K562 (cell line): Measurements from ENCODE around the gene FOXR1. TPM values are rescaled to one million over a fixed set of nuclear protein-coding genes. Genes with fewer than 3 reads are reported as not detected.

Source experiments
- IRF2 ChIP-seq: sonication (generic); formaldehyde crosslinking; IDR thresholded peaks from 2 replicates; pipeline ENCODE4 v1.8.1; 2022; ENCODE audit warnings: mild to moderate bottlenecking, missing genetic modification reagents
- PTBP1 ChIP-seq: fragments of 200-400 bp; formaldehyde crosslinking; IDR thresholded peaks from 2 replicates; pipeline ENCODE4 v1.6.1; 2017; ENCODE audit warnings: low read depth, low read length
- RAD21 ChIP-seq, 2 experiments: fragments of 250-450 bp in 1 of 2; fragments of 450-650 bp in 1 of 2; sonication (Bioruptor Pico) in 1 of 2; formaldehyde crosslinking in 1 of 2; IDR thresholded peaks in 1 of 2; conservative IDR thresholded peaks in 1 of 2; 2 replicates each; pipeline versions ENCODE4 v1.4.0 to v1.8.0; 2020 to 2022; ENCODE audit warnings: mild to moderate bottlenecking in 2 of 2, moderate library complexity in 1 of 2
- ZNF133 ChIP-seq: fragments of 250-450 bp; sonication (Bioruptor Pico); IDR thresholded peaks from 2 replicates; pipeline ENCODE4 v1.4.0; 2020; ENCODE audit warnings: mild to moderate bottlenecking
- ZNF551 ChIP-seq: fragments of 250-450 bp; sonication (Bioruptor Pico); IDR thresholded peaks from 2 replicates; pipeline ENCODE4 v1.5.0; 2021; ENCODE audit warnings: mild to moderate bottlenecking, moderate library complexity
- ZNF764 ChIP-seq: fragments of 250-450 bp; sonication (Bioruptor Pico); IDR thresholded peaks from 2 replicates; pipeline ENCODE4 v1.4.0; 2020; ENCODE audit warnings: low read depth, mild to moderate bottlenecking, moderate library complexity
- polyA plus RNA-seq, 8 experiments: library from polyadenylated mRNA; depleted of rRNA in 4 of 8; stranded (reverse) in 5 of 8; unstranded in 3 of 8; fragments of >200 nt; fragmentation: Nextera tagmentation in 2 of 8; fragmentation: Illumina TruSeq in 1 of 8; extraction: Ambion mirVana in 2 of 8; extraction: Trizol in 1 of 8; gene quantifications; 2 replicates each; pipeline versions ENCODE4 v1.2.1 to v1.2.3, GENCODE V29; 2011 to 2014; ENCODE audit warnings: inconsistent platforms in 1 of 8, missing spikeins in 1 of 8
- total RNA-seq, 7 experiments: library from RNA; depleted of rRNA in 6 of 7; stranded (reverse); fragments of >200 nt in 6 of 7; fragmentation: Illumina TruSeq in 2 of 7; extraction: Trizol in 2 of 7; gene quantifications; 2 replicates each; pipeline versions ENCODE4 v1.2.1 to v1.2.3, GENCODE V29; 2011 to 2021; ENCODE audit warnings: low replicate concordance in 1 of 7
- TF ChIP-seq, protein P1 (sequence below): fragments of 450-650 bp; IDR thresholded peaks from one replicate; pipeline ENCODE4 v1.6.1; 2018; ENCODE audit warnings: mild to moderate bottlenecking, moderate library complexity; ENCODE audit not compliant: partially characterized antibody
- TF ChIP-seq, protein P2 (sequence below), 2 experiments: fragments of 450-650 bp; IDR thresholded peaks; 2 replicates each; pipeline ENCODE4 v1.6.1; 2018; ENCODE audit warnings: mild to moderate bottlenecking in 2 of 2, low read depth in 1 of 2; ENCODE audit not compliant: partially characterized antibody in 2 of 2
- TF ChIP-seq, protein P3 (sequence below): fragments of 450-650 bp; formaldehyde crosslinking; IDR thresholded peaks from 2 replicates; pipeline ENCODE4 v1.4.0; 2022; ENCODE audit warnings: missing genetic modification characterization
- TF ChIP-seq, protein P4 (sequence below): sonication (generic); formaldehyde crosslinking; IDR thresholded peaks from 2 replicates; pipeline ENCODE4 v1.8.0; 2022; ENCODE audit warnings: mild to moderate bottlenecking, missing genetic modification reagents
- TF ChIP-seq, protein P5 (sequence below): sonication (generic); formaldehyde crosslinking; IDR thresholded peaks from 2 replicates; pipeline ENCODE4 v1.8.0; 2022; ENCODE audit warnings: missing genetic modification reagents, mild to moderate bottlenecking, borderline replicate concordance

The FOXR1 gene
- total and polyA plus RNA-seq, 9 of the 15 experiments (the other 6 are each of a cell fraction or from before 2014, with no cell fraction given), result not detected

DNA sequence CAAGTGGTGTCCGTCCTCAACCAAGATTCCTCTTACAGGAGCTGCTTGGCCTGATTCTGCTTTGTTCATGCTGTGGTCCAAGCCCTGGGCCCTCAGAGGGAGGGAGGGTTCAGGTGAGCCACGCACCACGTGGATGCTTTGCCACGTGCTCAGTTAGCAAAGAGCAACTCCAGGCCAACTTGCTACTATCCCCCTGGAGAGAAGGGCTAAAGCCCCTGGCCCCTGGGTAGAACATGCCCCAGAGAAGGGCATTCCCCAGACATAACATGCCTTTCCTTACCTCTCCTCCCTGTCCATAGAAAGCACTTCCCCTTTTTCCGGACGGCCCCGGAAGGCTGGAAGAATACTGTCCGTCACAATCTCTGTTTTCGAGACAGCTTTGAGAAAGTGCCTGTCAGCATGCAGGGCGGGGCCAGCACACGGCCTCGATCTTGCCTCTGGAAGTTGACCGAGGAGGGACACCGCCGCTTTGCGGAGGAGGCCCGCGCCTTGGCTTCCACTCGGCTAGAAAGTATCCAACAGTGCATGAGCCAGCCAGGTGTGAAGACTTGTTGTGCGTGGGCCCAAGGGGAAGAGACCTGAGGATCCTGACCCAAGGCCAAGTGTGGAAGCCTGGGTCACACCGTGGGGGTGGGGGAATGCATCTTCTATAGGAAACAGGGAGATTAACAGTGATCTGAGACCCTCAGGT, 8.8 kb downstream of the FOXR1 start (continued):
- TF ChIP-seq RAD21 (CRISPR knock-in tag; conservative IDR thresholded peaks at IDR 0.05 in 1 of 2, IDR thresholded peaks at IDR 0.05 in 1 of 2), result peak in 1 of 2 experiments; percentile 54; a peak in 3 of 4 replicates
- no peak for TF ChIP-seq IRF2
- TF ChIP-seq, protein P1, sequence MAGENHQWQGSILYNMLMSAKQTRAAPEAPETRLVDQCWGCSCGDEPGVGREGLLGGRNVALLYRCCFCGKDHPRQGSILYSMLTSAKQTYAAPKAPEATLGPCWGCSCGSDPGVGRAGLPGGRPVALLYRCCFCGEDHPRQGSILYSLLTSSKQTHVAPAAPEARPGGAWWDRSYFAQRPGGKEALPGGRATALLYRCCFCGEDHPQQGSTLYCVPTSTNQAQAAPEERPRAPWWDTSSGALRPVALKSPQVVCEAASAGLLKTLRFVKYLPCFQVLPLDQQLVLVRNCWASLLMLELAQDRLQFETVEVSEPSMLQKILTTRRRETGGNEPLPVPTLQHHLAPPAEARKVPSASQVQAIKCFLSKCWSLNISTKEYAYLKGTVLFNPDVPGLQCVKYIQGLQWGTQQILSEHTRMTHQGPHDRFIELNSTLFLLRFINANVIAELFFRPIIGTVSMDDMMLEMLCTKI, result no peak
- TF ChIP-seq PTBP1, result no peak
- TF ChIP-seq, protein P2, sequence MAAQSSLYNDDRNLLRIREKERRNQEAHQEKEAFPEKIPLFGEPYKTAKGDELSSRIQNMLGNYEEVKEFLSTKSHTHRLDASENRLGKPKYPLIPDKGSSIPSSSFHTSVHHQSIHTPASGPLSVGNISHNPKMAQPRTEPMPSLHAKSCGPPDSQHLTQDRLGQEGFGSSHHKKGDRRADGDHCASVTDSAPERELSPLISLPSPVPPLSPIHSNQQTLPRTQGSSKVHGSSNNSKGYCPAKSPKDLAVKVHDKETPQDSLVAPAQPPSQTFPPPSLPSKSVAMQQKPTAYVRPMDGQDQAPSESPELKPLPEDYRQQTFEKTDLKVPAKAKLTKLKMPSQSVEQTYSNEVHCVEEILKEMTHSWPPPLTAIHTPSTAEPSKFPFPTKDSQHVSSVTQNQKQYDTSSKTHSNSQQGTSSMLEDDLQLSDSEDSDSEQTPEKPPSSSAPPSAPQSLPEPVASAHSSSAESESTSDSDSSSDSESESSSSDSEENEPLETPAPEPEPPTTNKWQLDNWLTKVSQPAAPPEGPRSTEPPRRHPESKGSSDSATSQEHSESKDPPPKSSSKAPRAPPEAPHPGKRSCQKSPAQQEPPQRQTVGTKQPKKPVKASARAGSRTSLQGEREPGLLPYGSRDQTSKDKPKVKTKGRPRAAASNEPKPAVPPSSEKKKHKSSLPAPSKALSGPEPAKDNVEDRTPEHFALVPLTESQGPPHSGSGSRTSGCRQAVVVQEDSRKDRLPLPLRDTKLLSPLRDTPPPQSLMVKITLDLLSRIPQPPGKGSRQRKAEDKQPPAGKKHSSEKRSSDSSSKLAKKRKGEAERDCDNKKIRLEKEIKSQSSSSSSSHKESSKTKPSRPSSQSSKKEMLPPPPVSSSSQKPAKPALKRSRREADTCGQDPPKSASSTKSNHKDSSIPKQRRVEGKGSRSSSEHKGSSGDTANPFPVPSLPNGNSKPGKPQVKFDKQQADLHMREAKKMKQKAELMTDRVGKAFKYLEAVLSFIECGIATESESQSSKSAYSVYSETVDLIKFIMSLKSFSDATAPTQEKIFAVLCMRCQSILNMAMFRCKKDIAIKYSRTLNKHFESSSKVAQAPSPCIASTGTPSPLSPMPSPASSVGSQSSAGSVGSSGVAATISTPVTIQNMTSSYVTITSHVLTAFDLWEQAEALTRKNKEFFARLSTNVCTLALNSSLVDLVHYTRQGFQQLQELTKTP (IDR thresholded peaks at IDR 0.05; ENCODE audit: low read depth in 1 of 2, partially characterized antibody in 2 of 2), result no peak
- no peak for TF ChIP-seq ZNF551
- TF ChIP-seq, protein P3, sequence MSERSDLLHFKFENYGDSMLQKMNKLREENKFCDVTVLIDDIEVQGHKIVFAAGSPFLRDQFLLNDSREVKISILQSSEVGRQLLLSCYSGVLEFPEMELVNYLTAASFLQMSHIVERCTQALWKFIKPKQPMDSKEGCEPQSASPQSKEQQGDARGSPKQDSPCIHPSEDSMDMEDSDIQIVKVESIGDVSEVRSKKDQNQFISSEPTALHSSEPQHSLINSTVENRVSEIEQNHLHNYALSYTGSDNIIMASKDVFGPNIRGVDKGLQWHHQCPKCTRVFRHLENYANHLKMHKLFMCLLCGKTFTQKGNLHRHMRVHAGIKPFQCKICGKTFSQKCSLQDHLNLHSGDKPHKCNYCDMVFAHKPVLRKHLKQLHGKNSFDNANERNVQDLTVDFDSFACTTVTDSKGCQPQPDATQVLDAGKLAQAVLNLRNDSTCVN, result 0 out of 2 replicates have a peak, but pooled peaks have one; percentile 20
- no peak for TF ChIP-seq ZNF133
- TF ChIP-seq, protein P4, sequence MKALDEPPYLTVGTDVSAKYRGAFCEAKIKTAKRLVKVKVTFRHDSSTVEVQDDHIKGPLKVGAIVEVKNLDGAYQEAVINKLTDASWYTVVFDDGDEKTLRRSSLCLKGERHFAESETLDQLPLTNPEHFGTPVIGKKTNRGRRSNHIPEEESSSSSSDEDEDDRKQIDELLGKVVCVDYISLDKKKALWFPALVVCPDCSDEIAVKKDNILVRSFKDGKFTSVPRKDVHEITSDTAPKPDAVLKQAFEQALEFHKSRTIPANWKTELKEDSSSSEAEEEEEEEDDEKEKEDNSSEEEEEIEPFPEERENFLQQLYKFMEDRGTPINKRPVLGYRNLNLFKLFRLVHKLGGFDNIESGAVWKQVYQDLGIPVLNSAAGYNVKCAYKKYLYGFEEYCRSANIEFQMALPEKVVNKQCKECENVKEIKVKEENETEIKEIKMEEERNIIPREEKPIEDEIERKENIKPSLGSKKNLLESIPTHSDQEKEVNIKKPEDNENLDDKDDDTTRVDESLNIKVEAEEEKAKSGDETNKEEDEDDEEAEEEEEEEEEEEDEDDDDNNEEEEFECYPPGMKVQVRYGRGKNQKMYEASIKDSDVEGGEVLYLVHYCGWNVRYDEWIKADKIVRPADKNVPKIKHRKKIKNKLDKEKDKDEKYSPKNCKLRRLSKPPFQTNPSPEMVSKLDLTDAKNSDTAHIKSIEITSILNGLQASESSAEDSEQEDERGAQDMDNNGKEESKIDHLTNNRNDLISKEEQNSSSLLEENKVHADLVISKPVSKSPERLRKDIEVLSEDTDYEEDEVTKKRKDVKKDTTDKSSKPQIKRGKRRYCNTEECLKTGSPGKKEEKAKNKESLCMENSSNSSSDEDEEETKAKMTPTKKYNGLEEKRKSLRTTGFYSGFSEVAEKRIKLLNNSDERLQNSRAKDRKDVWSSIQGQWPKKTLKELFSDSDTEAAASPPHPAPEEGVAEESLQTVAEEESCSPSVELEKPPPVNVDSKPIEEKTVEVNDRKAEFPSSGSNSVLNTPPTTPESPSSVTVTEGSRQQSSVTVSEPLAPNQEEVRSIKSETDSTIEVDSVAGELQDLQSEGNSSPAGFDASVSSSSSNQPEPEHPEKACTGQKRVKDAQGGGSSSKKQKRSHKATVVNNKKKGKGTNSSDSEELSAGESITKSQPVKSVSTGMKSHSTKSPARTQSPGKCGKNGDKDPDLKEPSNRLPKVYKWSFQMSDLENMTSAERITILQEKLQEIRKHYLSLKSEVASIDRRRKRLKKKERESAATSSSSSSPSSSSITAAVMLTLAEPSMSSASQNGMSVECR, result 0 out of 2 replicates have a peak, but pooled peaks have one; percentile 52
- TF ChIP-seq ZNF764, result no peak
- TF ChIP-seq, protein P5, sequence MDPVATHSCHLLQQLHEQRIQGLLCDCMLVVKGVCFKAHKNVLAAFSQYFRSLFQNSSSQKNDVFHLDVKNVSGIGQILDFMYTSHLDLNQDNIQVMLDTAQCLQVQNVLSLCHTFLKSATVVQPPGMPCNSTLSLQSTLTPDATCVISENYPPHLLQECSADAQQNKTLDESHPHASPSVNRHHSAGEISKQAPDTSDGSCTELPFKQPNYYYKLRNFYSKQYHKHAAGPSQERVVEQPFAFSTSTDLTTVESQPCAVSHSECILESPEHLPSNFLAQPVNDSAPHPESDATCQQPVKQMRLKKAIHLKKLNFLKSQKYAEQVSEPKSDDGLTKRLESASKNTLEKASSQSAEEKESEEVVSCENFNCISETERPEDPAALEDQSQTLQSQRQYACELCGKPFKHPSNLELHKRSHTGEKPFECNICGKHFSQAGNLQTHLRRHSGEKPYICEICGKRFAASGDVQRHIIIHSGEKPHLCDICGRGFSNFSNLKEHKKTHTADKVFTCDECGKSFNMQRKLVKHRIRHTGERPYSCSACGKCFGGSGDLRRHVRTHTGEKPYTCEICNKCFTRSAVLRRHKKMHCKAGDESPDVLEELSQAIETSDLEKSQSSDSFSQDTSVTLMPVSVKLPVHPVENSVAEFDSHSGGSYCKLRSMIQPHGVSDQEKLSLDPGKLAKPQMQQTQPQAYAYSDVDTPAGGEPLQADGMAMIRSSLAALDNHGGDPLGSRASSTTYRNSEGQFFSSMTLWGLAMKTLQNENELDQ (CRISPR knock-in tag), result no peak
